OCI-LY3 (cell line): Measurements from ENCODE around the gene NOC4L.

ENCODE experiments used
- EZH2phosphoT487 ChIP-seq: fragments of 200-600 bp; shearing (Covaris generic); IDR thresholded peaks from 2 replicates; pipeline ENCODE4 v1.6.1; 2018; ENCODE audit warnings: antibody characterized with exemption, mixed run types, low read depth
- TF ChIP-seq, protein P1 (sequence below): fragments of 200-600, 300-600 bp; sonication (generic); IDR thresholded peaks from 2 replicates; pipeline ENCODE4 v1.5.1; 2014; ENCODE audit warnings: antibody characterized with exemption, low read length, low read depth

DNA sequence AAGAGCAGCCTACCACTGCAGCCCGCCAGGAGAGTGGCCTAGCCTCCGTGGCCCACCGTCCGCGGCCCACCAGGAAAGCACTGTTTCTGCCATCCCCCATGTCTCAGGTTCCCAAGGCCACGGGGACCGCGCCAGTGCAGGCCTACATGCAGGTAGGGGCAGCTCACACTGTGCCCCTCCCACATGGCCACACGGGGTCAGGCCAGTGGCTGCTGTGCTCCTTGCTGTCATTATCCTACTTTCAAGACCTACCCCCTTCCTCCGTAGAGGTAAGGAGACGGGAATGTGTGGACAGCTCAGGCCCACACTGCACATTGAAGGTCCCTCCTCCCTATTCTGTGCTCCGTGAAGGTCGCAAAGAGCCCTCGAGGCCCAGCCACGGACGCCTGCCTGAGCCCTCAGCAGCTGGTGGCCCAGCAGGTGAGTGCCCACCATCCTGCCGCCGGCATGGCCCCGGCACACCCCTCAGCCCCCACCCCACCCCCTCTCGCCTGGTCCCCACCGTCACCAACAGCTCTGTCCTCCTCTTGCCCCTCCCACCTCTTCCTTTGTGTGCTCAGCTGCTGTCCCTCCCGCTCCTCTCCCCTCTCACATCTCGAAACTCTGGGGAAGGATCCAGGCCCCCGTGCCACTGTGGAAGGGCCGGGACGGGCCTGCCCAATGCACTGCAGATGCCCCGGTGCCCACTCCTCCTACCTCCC is 10.2 kb upstream of the NOC4L start:
- TF ChIP-seq, protein P1, sequence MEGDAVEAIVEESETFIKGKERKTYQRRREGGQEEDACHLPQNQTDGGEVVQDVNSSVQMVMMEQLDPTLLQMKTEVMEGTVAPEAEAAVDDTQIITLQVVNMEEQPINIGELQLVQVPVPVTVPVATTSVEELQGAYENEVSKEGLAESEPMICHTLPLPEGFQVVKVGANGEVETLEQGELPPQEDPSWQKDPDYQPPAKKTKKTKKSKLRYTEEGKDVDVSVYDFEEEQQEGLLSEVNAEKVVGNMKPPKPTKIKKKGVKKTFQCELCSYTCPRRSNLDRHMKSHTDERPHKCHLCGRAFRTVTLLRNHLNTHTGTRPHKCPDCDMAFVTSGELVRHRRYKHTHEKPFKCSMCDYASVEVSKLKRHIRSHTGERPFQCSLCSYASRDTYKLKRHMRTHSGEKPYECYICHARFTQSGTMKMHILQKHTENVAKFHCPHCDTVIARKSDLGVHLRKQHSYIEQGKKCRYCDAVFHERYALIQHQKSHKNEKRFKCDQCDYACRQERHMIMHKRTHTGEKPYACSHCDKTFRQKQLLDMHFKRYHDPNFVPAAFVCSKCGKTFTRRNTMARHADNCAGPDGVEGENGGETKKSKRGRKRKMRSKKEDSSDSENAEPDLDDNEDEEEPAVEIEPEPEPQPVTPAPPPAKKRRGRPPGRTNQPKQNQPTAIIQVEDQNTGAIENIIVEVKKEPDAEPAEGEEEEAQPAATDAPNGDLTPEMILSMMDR: no peak
- TF ChIP-seq EZH2phosphoT487: no peak
